ENCODE measurements around the gene WDR37.

The WDR37 gene

DNA sequence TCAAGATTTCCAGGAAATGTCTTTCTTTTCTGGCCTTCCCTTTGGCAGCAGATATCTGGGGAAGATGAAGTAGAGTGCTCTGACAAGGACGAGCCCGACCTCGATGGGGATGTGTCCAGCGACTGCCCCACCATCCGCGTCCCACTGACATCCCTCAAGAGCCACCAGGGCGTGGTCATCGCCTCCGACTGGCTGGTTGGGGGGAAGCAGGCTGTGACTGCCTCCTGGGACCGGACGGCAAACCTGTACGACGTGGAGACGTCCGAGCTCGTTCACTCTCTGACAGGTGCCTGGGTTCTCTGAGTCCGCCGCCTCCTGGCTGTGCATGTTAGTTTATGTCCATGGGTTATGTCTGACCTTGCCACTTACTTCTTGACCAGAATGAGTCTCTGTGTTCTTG, 47.4 kb downstream of the WDR37 start:
- no peak overlapping the region for H3K4ac ChIP-seq (ENCODE audit: low read length)
- H3K18ac ChIP-seq (ENCODE audit: low read length): no peak overlapping the region
- H2BK120ac ChIP-seq (ENCODE audit: low read depth, low read length): no peak overlapping the region
- H2BK15ac ChIP-seq (ENCODE audit: low read length): no peak overlapping the region
- no peak overlapping the region for H4K91ac ChIP-seq (ENCODE audit: low read depth, low read length, poor library complexity)
- H2BK5ac ChIP-seq (ENCODE audit: low read length): no peak overlapping the region
- H3K9ac ChIP-seq (ENCODE audit: low read depth, low read length, poor library complexity): no peak overlapping the region
- no peak overlapping the region for H3K23ac ChIP-seq (ENCODE audit: low read depth, low read length, poor library complexity)
- no peaks in the 10 kb centered on the region for H3K27me3 ChIP-seq (ENCODE audit: control insufficient read depth in 3 of 3, insufficient read depth in 3 of 3, low read depth in 1 of 3, low read length in 3 of 3)
- H3K9me3 ChIP-seq (replicated peaks in 1 of 2; ENCODE audit: control insufficient read depth in 2 of 2, insufficient read depth in 1 of 2, low read depth in 1 of 2, low read length in 2 of 2): peaks cover 0 to 5% of the 10 kb centered on the region in 2 donors
- no CpG with 5 or more reads among the region's 18 CpGs for WGBS, 2 donors (ENCODE audit: extremely low coverage in 2 of 2, insufficient read length in 2 of 2, insufficient replicate concordance in 1 of 2)
- no peaks in the 10 kb centered on the region for H3K79me1 ChIP-seq (ENCODE audit: low read depth, low read length)
- no peak overlapping the region for H4K8ac ChIP-seq (ENCODE audit: low read depth, low read length)
- H3K4me2 ChIP-seq (ENCODE audit: insufficient read depth, low read length, poor library complexity, severe bottlenecking): no peak overlapping the region
- peaks cover 0 to 5% of the 10 kb centered on the region in 2 donors for H3K4me1 ChIP-seq (ENCODE audit: control insufficient read depth in 2 of 2, insufficient read depth in 1 of 2, low read depth in 1 of 2, low read length in 2 of 2)
- H3K36me3 ChIP-seq (replicated peaks in 1 of 2; ENCODE audit: control insufficient read depth in 2 of 2, insufficient read depth in 2 of 2, low read length in 2 of 2): peaks cover 22 to 81% of the 10 kb centered on the region in 2 donors
- no peak overlapping the region for H3K14ac ChIP-seq (ENCODE audit: low read length)
- no peak for DNase-seq (ENCODE audit: low spot score)
- H2AK5ac ChIP-seq (ENCODE audit: low read depth, low read length): no peak overlapping the region
- no peak overlapping the region for H2AFZ ChIP-seq (ENCODE audit: low read length)
- no peak overlapping the region for H3K27ac ChIP-seq (replicated peaks; ENCODE audit: low read length)
- no peak overlapping the region for H3K4me3 ChIP-seq (ENCODE audit: low read length in 2 of 2)
- H2BK12ac ChIP-seq (ENCODE audit: low read length): no peak overlapping the region

- Histone ChIP-seq H3K9ac (ENCODE audit: low read depth, low read length, poor library complexity) (no peak overlapping the region), H2BK12ac (ENCODE audit: low read length) (no peak overlapping the region), H2BK5ac (ENCODE audit: low read length) (no peak overlapping the region), H3K18ac (ENCODE audit: low read length) (no peak overlapping the region), H2BK120ac (ENCODE audit: low read depth, low read length) (no peak overlapping the region), H3K4ac (ENCODE audit: low read length) (no peak overlapping the region), H4K8ac (ENCODE audit: low read depth, low read length) (no peak overlapping the region), H3K14ac (ENCODE audit: low read length) (no peak overlapping the region), H2AFZ (ENCODE audit: low read length) (no peak overlapping the region), H3K4me2 (ENCODE audit: insufficient read depth, low read length, poor library complexity, severe bottlenecking) (no peak overlapping the region), H2AK5ac (ENCODE audit: low read depth, low read length) (no peak overlapping the region), H3K79me1 (ENCODE audit: low read depth, low read length) (no peaks in the 10 kb centered on the region), H3K9me3 (replicated peaks in 1 of 2; ENCODE audit: control insufficient read depth in 2 of 2, insufficient read depth in 1 of 2, low read depth in 1 of 2, low read length in 2 of 2) (peaks cover 0 to 3% of the 10 kb centered on the region in 2 donors), H3K4me1 (ENCODE audit: control insufficient read depth in 2 of 2, insufficient read depth in 1 of 2, low read depth in 1 of 2, low read length in 2 of 2) (peaks cover 0 to 5% of the 10 kb centered on the region in 2 donors), H2BK15ac (ENCODE audit: low read length) (no peak overlapping the region), H4K91ac (ENCODE audit: low read depth, low read length, poor library complexity) (no peak overlapping the region), H3K4me3 (ENCODE audit: low read length in 2 of 2) (no peak overlapping the region), H3K36me3 (replicated peaks in 1 of 2; ENCODE audit: control insufficient read depth in 2 of 2, insufficient read depth in 2 of 2, low read length in 2 of 2) (peaks cover 23 to 89% of the 10 kb centered on the region in 2 donors), H3K23ac (ENCODE audit: low read depth, low read length, poor library complexity) (no peak overlapping the region), H3K27ac (replicated peaks; ENCODE audit: low read length) (no peak overlapping the region), H3K27me3 (ENCODE audit: control insufficient read depth in 3 of 3, insufficient read depth in 3 of 3, low read depth in 1 of 3, low read length in 3 of 3) (no peaks in the 10 kb centered on the region)
- DNase-seq (ENCODE audit: low spot score): no peak
- WGBS, 2 donors (ENCODE audit: extremely low coverage in 2 of 2, insufficient read length in 2 of 2, insufficient replicate concordance in 1 of 2): 100% methylated on average over 1 of the region's 14 CpGs
These were observed 48.8 kb downstream of the WDR37 start for GRCh38 chr10:1104971-1105370.

GRCh38 chr10:1107004-1107403, 50.8 kb downstream of the WDR37 start:
- peak overlapping the region; percentile 36 for H3K18ac ChIP-seq (ENCODE audit: low read length)
- no peak overlapping the region for H2AFZ ChIP-seq (ENCODE audit: low read length)
- no peak overlapping the region for H3K4ac ChIP-seq (ENCODE audit: low read length)
- no peak overlapping the region for H2BK12ac ChIP-seq (ENCODE audit: low read length)
- peaks cover 21 to 88% of the 10 kb centered on the region in 2 donors for H3K36me3 ChIP-seq (replicated peaks in 1 of 2; ENCODE audit: control insufficient read depth in 2 of 2, insufficient read depth in 2 of 2, low read length in 2 of 2)
- WGBS, 2 donors (ENCODE audit: extremely low coverage in 2 of 2, insufficient read length in 2 of 2, insufficient replicate concordance in 1 of 2): no CpG with 5 or more reads among the region's 15 CpGs
- H3K27me3 ChIP-seq (ENCODE audit: control insufficient read depth in 3 of 3, insufficient read depth in 3 of 3, low read depth in 1 of 3, low read length in 3 of 3): no peaks in the 10 kb centered on the region
- H3K4me1 ChIP-seq (ENCODE audit: control insufficient read depth in 2 of 2, insufficient read depth in 1 of 2, low read depth in 1 of 2, low read length in 2 of 2): peaks cover 0 to 4% of the 10 kb centered on the region in 2 donors
- H3K14ac ChIP-seq (ENCODE audit: low read length): no peak overlapping the region
- H2BK120ac ChIP-seq (ENCODE audit: low read depth, low read length): no peak overlapping the region
- H3K4me3 ChIP-seq (ENCODE audit: low read length in 2 of 2): no peak overlapping the region
- H3K27ac ChIP-seq (replicated peaks; ENCODE audit: low read length): no peak overlapping the region
- no peak overlapping the region for H3K4me2 ChIP-seq (ENCODE audit: insufficient read depth, low read length, poor library complexity, severe bottlenecking)
- H2BK5ac ChIP-seq (ENCODE audit: low read length): no peak overlapping the region
- H3K79me1 ChIP-seq (ENCODE audit: low read depth, low read length): peaks cover 3% of the 10 kb centered on the region
- DNase-seq (ENCODE audit: low spot score): no peak
- peak overlapping the region; percentile 59 for H3K23ac ChIP-seq (ENCODE audit: low read depth, low read length, poor library complexity)
- peak overlapping the region; percentile 94 for H4K8ac ChIP-seq (ENCODE audit: low read depth, low read length)
- H2AK5ac ChIP-seq (ENCODE audit: low read depth, low read length): no peak overlapping the region
- no peak overlapping the region for H2BK15ac ChIP-seq (ENCODE audit: low read length)
- no peak overlapping the region for H4K91ac ChIP-seq (ENCODE audit: low read depth, low read length, poor library complexity)
- peaks cover 0 to under 1% of the 10 kb centered on the region in 2 donors for H3K9me3 ChIP-seq (replicated peaks in 1 of 2; ENCODE audit: control insufficient read depth in 2 of 2, insufficient read depth in 1 of 2, low read depth in 1 of 2, low read length in 2 of 2)
- no peak overlapping the region for H3K9ac ChIP-seq (ENCODE audit: low read depth, low read length, poor library complexity)

DNA sequence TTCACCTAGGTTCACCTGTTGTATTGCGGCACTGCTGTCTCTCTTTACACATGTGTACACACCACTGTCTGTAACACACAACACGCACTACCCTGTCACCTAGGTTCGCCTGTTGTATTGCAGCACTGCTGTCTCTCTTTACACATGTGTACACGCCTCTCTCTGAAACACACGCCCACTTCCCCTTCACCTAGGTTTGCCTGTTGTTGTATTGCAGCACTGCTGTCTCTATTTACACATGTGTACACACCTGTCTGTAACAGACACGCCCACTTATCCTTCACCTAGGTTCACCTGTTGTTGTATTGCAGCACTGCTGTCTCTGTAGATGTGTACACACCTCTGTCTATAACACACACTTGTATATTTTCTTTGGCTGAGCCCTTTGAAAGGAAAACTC, 51.5 kb downstream of the WDR37 start:
- Histone ChIP-seq H2BK120ac (ENCODE audit: low read depth, low read length) (no peak overlapping the region), H3K79me1 (ENCODE audit: low read depth, low read length) (peaks cover 3% of the 10 kb centered on the region), H4K8ac (ENCODE audit: low read depth, low read length) (no peak overlapping the region), H2AFZ (ENCODE audit: low read length) (no peak overlapping the region), H3K9ac (ENCODE audit: low read depth, low read length, poor library complexity) (no peak overlapping the region), H3K4me3 (ENCODE audit: low read length in 2 of 2) (peak overlapping the region in 1 of 2 donors; percentile 43), H3K4me2 (ENCODE audit: insufficient read depth, low read length, poor library complexity, severe bottlenecking) (no peak overlapping the region), H2BK12ac (ENCODE audit: low read length) (no peak overlapping the region), H3K18ac (ENCODE audit: low read length) (no peak overlapping the region), H3K36me3 (replicated peaks in 1 of 2; ENCODE audit: control insufficient read depth in 2 of 2, insufficient read depth in 2 of 2, low read length in 2 of 2) (peaks cover 23 to 89% of the 10 kb centered on the region in 2 donors), H4K91ac (ENCODE audit: low read depth, low read length, poor library complexity) (no peak overlapping the region), H3K27ac (replicated peaks; ENCODE audit: low read length) (no peak overlapping the region), H3K4me1 (ENCODE audit: control insufficient read depth in 2 of 2, insufficient read depth in 1 of 2, low read depth in 1 of 2, low read length in 2 of 2) (peaks cover 0 to 3% of the 10 kb centered on the region in 2 donors), H3K9me3 (replicated peaks in 1 of 2; ENCODE audit: control insufficient read depth in 2 of 2, insufficient read depth in 1 of 2, low read depth in 1 of 2, low read length in 2 of 2) (no peaks in the 10 kb centered on the region), H3K4ac (ENCODE audit: low read length) (no peak overlapping the region), H3K14ac (ENCODE audit: low read length) (no peak overlapping the region), H2BK15ac (ENCODE audit: low read length) (no peak overlapping the region), H2BK5ac (ENCODE audit: low read length) (no peak overlapping the region), H3K27me3 (ENCODE audit: control insufficient read depth in 3 of 3, insufficient read depth in 3 of 3, low read depth in 1 of 3, low read length in 3 of 3) (no peaks in the 10 kb centered on the region), H3K23ac (ENCODE audit: low read depth, low read length, poor library complexity) (no peak overlapping the region), H2AK5ac (ENCODE audit: low read depth, low read length) (no peak overlapping the region)
- DNase-seq (ENCODE audit: low spot score): no peak
- no CpG with 5 or more reads among the region's 6 CpGs for WGBS, 2 donors (ENCODE audit: extremely low coverage in 2 of 2, insufficient read length in 2 of 2, insufficient replicate concordance in 1 of 2)
